Upper lobe of right lung (tissue), 1 donor: ENCODE data around the gene HERC2. TPM values are rescaled to one million over a fixed set of nuclear protein-coding genes. Genes with fewer than 3 reads are reported as not detected.
"Not testable (repeated sequence)": the region's sequence is repeated elsewhere in the genome, so short reads cannot be mapped to it uniquely, and the experiment has no call there.

Experiments
- ATAC-seq: fragments of 200-7000 bp; cut with Tn5 transposase; one replicate; pipeline ENCODE4 v1.9.1; 2020; ENCODE audit warnings: mild to moderate bottlenecking, moderate library complexity
- DNase-seq: peaks from one replicate; pipeline ENCODE4 v3.0.0-alpha.2; 2020
- H3K27ac ChIP-seq: fragments of 200-600 bp; one replicate; pipeline ENCODE4 v1.8.0; 2022
- H3K27me3 ChIP-seq: fragments of 200-600 bp; one replicate; pipeline ENCODE4 v1.8.0; 2022; ENCODE audit warnings: mild to moderate bottlenecking
- H3K36me3 ChIP-seq: fragments of 200-600 bp; one replicate; pipeline ENCODE4 v1.8.0; 2022
- H3K4me1 ChIP-seq: fragments of 200-600 bp; one replicate; pipeline ENCODE4 v1.8.0; 2022
- H3K4me3 ChIP-seq: fragments of 200-600 bp; one replicate; pipeline ENCODE4 v1.8.0; 2022; ENCODE audit warnings: mild to moderate bottlenecking
- H3K9me3 ChIP-seq: fragments of 200-600 bp; one replicate; pipeline ENCODE4 v1.8.0; 2022
- intact Hi-C: fragments of 100-400 bp; cut with DNase I; formaldehyde crosslinking; loops from one replicate; pipeline ENCODE4 v1.11.0; 2022
- total RNA-seq: library from RNA; stranded (reverse); fragmentation: NEBNext Ultra II Directional; extraction: Animal tissue kit (Norgen Biotek cat#: 25700); gene quantifications from one replicate; pipeline ENCODE4 v1.2.1, GENCODE V29; 2021
- TF ChIP-seq, protein P1 (sequence below): fragments of 200-600 bp; IDR thresholded peaks from one replicate; pipeline ENCODE4 v1.8.0; 2022; ENCODE audit warnings: antibody characterized with exemption
- donor health status: DM: no; HTN: yes; CAD: no; lungs with severe emphysema.

Gene HERC2
- total RNA-seq, 1 donor from 2014 or later: 56.9 TPM

GRCh38 chr15:28255965-28256364 is 66.0 kb downstream of the HERC2 start:
- peaks cover 57% of the 10 kb centered on the region for H3K36me3 ChIP-seq

DNA sequence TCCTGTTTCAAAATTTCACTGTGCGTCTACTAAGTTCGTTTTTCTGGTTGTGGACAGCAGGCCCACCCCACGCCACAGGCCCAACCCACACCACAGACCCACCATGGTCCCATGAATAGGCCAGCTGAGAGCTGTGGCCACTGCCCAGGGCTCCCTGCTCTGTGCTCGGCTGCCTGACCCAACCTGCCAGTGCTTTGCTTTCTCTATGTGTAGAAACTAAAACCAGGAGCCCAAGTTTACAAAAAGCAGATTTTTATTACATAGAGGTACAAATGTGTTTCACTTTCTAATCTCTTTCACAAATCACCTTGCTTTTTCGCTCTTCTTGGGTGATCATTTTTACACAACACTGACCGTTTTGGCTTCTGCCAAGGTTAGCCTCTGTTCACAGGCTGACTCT is 69.1 kb downstream of the HERC2 start:
- Histone ChIP-seq H3K27ac (no peak overlapping the region), H3K36me3 (peaks cover 70% of the 10 kb centered on the region), H3K4me1 (no peaks in the 10 kb centered on the region), H3K4me3 (no peak overlapping the region), H3K27me3 (no peaks in the 10 kb centered on the region), H3K9me3 (no peaks in the 10 kb centered on the region)
- ATAC-seq: no peak
- DNase-seq: no peak
- intact Hi-C loops: no loop called here
- TF ChIP-seq, protein P1, sequence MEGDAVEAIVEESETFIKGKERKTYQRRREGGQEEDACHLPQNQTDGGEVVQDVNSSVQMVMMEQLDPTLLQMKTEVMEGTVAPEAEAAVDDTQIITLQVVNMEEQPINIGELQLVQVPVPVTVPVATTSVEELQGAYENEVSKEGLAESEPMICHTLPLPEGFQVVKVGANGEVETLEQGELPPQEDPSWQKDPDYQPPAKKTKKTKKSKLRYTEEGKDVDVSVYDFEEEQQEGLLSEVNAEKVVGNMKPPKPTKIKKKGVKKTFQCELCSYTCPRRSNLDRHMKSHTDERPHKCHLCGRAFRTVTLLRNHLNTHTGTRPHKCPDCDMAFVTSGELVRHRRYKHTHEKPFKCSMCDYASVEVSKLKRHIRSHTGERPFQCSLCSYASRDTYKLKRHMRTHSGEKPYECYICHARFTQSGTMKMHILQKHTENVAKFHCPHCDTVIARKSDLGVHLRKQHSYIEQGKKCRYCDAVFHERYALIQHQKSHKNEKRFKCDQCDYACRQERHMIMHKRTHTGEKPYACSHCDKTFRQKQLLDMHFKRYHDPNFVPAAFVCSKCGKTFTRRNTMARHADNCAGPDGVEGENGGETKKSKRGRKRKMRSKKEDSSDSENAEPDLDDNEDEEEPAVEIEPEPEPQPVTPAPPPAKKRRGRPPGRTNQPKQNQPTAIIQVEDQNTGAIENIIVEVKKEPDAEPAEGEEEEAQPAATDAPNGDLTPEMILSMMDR: no peak

More at GRCh38 chr15:28255965-28256364, 66.0 kb downstream of the HERC2 start:
- H3K27me3 ChIP-seq: no peaks in the 10 kb centered on the region
- DNase-seq (no peak), ATAC-seq (no peak)
- no peaks in the 10 kb centered on the region for H3K4me1 ChIP-seq
- TF ChIP-seq, protein P1: no peak
- intact Hi-C loops: no loop called here
- no peaks in the 10 kb centered on the region for H3K9me3 ChIP-seq
- no peak overlapping the region for H3K4me3 ChIP-seq
- no peak overlapping the region for H3K27ac ChIP-seq

DNA sequence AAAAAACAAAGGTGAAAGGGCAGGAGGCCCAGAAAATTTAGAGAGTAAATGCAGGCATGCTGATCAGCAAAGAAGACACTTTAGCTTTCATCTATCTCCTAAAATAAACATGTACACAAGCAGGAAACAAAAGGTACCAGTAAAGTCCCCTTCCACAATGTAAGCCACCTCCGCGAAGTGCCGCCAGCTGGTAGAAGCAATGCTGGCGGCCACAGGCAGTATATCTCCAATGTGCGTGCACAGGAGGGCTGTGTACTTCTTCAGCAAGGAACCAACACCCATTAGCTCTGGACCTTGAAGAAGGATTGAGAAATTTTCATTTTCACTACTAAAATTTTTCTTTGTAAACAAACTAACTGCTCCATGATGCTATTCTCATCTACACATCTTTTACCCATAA is 75.4 kb downstream of the HERC2 start:
- Histone ChIP-seq H3K27me3 (no peaks in the 10 kb centered on the region), H3K27ac (no peak overlapping the region), H3K36me3 (peaks cover 57% of the 10 kb centered on the region), H3K4me3 (no peak overlapping the region), H3K4me1 (no peaks in the 10 kb centered on the region), H3K9me3 (no peaks in the 10 kb centered on the region)
- TF ChIP-seq, protein P1: no peak
- ATAC-seq (no peak), DNase-seq (no peak)
- intact Hi-C loops: no loop called here

GRCh38 chr15:28243901-28244300 is 78.1 kb downstream of the HERC2 start:
- Histone ChIP-seq H3K4me3 (no peak overlapping the region), H3K4me1 (no peaks in the 10 kb centered on the region), H3K27me3 (no peaks in the 10 kb centered on the region), H3K27ac (no peak overlapping the region), H3K9me3 (no peaks in the 10 kb centered on the region), H3K36me3 (peaks cover 55% of the 10 kb centered on the region)
- ATAC-seq (no peak), DNase-seq (no peak)
- intact Hi-C loops: no loop called here
- TF ChIP-seq, protein P1: no peak

DNA sequence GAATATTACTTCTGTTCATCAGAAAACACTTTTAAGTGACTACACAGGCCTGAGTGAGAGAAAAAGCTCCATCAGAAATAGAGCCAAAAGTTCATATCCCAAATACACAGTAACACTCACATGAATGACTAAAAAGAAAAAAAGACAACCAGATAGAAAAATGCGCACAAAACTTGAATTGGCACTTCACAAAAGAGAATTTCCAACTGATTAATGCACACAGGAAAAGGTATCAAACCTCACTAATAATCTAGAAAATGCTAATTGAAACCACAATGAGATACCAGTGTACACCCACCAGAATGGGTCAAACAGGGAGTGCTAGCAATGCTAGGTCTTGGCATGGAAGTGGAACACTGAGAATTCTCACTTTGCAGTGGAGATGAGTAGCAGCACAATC is 78.6 kb downstream of the HERC2 start:
- ATAC-seq (no peak), DNase-seq (no peak)
- Histone ChIP-seq H3K4me1 (no peaks in the 10 kb centered on the region), H3K36me3 (peaks cover 50% of the 10 kb centered on the region), H3K27ac (no peak overlapping the region), H3K27me3 (no peaks in the 10 kb centered on the region), H3K9me3 (no peaks in the 10 kb centered on the region), H3K4me3 (no peak overlapping the region)
- TF ChIP-seq, protein P1: no peak
- intact Hi-C loops: no loop called here

DNA sequence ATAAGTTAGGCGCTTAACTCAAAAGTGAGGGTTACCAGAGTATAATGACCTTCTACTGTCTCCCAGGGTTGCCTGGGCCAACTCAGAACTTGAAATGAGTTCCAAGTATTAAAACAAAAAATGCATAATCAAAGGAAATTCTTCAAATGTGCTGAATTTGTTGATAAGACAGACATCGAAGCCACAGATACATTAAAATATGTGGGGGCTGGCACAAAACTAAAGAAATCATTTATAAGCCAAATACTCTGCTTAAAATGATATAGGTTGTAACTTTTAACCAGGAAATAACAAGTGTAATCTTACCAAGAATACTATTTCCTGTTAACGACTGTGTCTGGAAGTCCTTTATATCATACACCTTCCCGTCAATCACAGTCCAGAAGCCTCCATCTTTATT is 83.7 kb downstream of the HERC2 start:
- intact Hi-C loops, H3K4me1 ChIP-seq, H3K27ac ChIP-seq, ATAC-seq, H3K4me3 ChIP-seq, DNase-seq, H3K9me3 ChIP-seq, H3K27me3 ChIP-seq: not testable (repeated sequence)
- peaks cover 43% of the 10 kb centered on the region for H3K36me3 ChIP-seq

- ATAC-seq, H3K27ac ChIP-seq, DNase-seq, H3K27me3 ChIP-seq, intact Hi-C loops, H3K4me1 ChIP-seq, H3K4me3 ChIP-seq, H3K9me3 ChIP-seq: not testable (repeated sequence)
- H3K36me3 ChIP-seq: peaks cover 47% of the 10 kb centered on the region
Measured at GRCh38 chr15:28231743-28232142, 90.2 kb downstream of the HERC2 start.

DNA sequence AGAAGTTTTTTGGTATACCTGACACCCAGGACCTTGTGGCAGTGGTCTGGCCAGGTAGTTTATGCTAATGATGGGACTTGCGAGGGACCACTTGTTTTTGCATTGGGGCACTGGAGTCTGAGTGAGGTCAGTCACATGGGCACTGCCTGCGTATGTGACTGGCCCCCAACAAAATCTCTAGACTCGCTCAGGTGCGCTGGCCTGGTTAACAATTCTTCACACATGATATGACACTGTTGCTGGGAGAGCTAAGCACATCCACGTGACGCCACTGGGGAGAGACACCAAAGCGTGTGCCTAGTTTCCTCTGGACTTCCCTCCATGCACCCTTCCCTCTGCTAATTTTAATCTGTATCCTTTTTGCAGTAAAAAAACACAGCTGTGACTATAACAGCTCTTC is 90.6 kb downstream of the HERC2 start:
- H3K4me3 ChIP-seq, H3K9me3 ChIP-seq, DNase-seq, H3K27me3 ChIP-seq, H3K4me1 ChIP-seq, H3K27ac ChIP-seq, ATAC-seq, intact Hi-C loops: not testable (repeated sequence)
- H3K36me3 ChIP-seq: peaks cover 47% of the 10 kb centered on the region

DNA sequence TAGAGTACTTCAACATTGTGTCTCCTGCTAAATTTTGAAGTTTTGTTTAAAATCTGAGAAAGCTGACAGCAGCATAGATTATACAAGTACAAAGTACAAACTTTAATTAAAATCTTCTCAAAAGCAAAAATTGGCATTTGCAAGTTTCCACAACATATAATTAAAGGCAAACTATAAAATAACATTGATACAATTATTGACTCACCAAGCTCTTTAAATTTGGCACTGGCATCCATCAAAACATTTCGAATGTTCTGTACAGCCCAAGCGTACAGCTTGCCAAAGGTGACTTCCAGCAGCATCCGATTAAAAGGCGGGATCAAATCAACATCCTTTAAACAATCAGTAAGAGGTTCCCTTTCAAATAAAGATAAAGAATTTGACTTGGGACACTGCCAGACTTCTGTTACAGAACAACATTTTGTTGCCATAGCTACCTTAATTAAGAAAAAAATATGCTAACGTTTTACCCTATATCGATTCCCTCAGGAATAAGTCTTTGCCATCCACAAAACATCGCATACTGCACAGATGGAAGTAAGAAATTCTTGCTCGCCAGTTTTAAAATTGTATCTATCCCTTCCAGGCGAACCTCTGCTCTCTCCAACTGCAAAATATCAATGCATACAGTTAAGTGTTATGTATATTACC is 92.9 kb downstream of the HERC2 start:
- peaks cover 35% of the 10 kb centered on the region for H3K36me3 ChIP-seq
- H3K27me3 ChIP-seq, intact Hi-C loops, H3K9me3 ChIP-seq, DNase-seq, H3K4me3 ChIP-seq, H3K4me1 ChIP-seq, ATAC-seq, H3K27ac ChIP-seq: not testable (repeated sequence)
